GM21447 (cell line): ENCODE results near the gene PTPRN2.

ENCODE experiments used
- ATAC-seq: cut with Tn5 transposase; IDR thresholded peaks from one replicate; pipeline ENCODE4 v1.9.1; 2021; ENCODE audit not compliant: unreplicated experiment

Gene PTPRN2

GRCh38 chr7:157661611-157661975, 926.0 kb downstream of the PTPRN2 start:
- ATAC-seq, result no peak

DNA sequence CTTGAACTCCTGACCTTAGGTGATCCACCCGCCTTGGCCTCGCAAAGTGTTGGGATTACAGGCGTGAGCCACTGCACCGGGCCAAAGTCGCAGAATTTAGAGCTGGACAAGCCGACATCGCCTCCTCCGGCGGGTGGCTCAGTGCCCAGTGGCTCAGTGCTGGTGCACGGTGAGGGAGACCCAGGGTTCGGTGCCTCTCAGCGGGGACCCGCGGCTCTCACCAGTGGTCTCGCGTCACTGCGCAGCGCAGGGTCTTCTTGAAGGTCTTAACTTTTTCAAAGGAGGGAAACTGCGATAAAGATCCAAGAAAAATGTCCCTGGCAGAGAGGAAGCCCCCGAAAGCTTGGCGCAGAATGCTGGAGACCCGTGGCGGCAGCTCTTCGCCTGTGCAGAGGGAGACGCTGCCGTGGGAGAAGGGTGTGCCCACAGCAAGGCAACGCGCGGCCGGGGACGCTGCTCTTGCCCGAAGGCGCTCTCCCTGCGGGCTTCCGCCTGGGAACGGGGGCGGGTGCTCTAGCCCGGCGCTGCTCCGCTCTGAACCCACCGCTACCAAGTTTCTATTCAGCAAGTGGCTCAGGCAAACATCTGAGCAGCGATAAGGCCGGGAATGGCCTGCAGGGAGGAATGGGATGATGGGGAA, 926.5 kb downstream of the PTPRN2 start:
- ATAC-seq, result no peak

GRCh38 chr7:157658851-157659412, 928.7 kb downstream of the PTPRN2 start:
- ATAC-seq, result no peak

DNA sequence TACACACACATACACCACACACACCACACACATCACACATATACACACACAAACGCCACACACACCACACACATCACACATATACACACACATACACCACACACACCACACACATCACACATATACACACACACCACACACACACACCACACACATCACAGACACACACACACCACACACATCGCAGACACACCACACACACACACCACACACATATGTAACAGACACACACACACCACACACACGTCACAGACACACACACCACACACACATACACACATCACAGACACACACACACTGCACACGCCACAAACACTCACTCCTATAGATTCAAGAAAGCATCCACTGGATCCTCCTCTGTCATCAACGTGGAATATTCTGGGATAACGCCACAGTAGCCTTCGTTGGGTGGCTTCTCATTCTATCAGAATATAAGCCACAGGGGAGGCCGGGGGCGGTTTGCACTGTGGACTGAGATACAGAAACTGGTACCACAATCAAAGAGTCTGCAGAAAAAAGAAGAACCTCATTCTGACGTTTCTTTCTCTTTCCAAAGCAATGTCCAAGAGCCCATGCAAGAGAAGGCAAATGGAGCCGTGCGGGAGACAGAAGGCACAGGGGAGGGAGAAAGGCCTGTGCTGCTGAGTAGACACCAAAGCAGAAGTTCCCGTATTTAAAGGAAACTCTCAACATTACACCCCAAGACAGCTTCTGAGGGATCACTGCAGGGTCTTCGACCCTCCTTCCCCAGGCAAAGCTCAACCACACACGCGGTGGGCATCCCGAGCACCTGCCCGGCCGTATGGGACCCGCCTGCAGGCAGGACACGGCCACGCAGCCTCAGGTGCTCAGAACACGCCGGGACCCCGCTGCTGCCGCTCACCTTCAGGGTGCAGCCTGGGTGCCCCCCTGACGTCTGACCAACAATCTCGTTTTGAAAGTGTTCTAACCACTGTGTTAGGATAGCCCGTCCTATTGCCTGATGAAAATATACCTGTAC, 929.6 kb downstream of the PTPRN2 start:
- no peak for ATAC-seq

DNA sequence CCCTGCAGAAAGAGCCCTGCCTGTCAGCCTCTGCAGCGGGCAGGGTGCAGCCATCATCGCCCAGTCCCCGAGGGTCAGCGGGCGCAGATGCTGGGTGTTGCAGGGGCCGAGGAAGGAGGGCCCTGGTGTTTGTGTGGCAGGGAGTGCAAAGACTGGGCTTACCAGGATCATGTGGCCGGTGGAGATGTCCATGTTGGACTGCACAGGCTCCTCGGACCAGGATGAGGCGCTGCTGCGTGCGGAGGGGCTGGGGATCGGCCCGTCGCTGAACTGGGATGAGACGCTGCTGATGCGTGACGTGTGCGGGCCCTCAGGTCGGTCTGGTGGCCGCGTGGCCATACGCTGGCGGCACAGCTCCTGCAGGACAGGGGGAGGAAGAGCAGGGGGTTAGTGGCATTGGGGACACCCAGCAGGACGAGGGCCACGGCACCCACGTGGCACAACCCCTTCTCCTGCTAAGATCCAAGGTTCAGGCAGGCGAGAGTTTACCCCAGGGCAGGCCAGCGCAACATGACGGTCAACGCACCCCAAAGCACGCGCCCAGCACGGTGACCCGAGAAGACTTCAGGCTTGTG, 931.3 kb downstream of the PTPRN2 start:
- ATAC-seq, result no peak

DNA sequence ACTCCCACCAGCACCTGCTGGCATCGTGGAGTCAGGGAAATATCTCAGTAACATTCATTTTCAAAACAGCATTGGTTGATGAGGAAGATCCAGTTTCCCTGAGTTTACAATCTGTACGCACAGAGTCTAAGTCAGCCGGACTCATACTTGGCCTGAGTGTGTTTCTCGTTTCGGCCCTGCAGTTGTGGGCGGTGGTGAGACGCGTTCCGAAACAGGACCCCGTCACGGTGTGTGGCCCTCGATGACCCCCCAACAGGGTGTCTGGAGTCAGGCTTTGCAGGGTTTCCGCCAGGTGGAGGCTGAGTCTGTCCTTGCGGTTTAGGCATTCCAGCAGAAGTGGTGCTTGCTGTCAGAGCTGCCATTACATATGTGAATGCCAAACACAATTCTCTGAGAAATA, 933.3 kb downstream of the PTPRN2 start:
- ATAC-seq, result no peak

DNA sequence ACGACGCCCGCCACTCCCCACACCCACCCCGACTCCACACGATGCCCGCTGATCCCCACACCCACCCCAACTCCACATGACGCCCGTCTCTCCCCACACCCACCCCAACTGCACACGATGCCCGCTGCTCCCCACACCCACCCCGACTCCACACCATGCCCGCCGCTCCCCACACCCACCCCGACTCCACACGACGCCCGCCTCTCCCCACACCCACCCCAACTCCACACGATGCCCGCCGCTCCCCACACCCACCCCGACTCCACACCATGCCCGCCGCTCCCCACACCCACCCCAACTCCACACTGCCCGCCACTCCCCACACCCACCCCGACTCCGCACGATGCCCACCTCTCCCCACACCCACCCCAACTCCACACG, 933.8 kb downstream of the PTPRN2 start:
- ATAC-seq, result no peak

DNA sequence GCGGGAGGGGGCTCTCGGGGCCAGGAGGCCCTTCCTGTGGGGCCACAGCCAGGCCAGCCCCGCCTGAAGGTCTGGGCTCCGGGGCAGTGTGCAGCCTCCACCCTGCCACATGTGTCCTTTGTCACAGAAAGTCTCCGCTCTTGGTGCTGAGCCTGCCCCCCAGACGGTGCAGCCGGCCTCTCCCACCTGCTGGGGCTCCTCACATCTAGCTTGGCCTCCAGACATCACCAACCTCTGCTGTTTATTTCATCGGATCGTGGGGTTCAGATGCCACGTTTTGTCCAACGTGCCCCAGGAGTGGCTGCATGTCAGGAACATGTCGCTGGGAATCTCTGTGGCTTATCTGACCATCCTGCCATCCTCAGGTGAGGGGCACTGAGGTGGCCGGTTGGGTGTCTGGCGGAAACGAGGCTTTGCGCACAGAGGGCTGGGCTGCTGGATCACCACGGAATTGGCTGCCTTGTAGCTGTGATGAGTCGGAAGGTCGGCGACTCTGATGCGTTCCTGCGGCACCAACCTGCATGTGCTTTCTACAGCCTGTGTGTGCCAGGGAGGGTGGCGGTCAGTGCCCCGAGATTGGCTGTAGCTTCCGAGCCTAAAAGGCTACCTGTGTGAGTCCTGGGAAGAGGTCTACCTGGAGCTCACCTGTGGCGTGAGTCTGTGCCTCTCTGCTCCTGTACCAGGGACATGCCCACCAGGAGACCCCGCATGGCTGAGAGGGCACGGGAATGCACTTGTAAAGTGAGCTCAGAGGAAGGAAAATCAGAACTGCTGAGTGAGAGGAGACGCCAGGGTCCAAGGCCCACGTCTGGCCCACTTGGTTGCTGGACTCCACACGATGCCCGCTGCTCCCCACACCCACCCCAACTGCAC, 934.4 kb downstream of the PTPRN2 start:
- no peak for ATAC-seq

DNA sequence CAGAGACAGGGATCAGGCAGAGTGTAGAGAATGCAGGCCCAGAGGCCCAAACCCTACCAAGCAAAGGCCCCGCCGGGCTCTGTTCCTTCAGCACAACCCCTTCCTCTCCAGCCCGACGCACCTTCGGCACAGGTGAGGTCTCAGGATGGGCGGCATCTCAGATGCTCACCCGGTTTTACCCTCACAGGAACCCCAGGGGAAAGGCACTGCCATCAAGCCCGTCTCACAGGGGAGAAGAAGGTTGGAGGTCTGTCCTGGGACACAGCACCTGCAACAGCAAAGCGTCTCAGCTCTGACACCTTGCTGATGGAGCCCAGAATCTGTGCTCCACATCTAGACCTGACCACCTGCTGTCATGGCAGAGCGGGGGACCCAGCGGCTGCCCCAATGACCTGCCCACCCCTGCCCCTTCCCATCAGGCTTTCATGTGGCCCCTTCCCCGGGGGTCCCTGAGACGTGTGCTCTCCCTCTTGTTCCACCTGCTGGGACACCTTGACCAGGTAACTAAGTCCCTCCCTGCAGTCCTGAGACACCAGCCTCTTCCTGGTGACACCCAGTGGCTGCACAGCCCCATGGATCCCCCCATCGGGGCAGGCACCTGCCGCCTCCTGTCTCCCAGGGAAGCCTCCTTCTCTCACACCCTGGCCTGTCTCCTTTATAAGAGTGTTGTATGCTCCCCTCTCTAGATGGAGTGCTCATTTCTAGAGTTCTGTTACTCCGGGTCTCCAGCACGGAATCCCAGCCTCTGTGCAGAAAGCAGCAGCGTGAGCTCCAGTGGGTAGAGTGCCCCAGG, 935.3 kb downstream of the PTPRN2 start:
- ATAC-seq, result no peak

DNA sequence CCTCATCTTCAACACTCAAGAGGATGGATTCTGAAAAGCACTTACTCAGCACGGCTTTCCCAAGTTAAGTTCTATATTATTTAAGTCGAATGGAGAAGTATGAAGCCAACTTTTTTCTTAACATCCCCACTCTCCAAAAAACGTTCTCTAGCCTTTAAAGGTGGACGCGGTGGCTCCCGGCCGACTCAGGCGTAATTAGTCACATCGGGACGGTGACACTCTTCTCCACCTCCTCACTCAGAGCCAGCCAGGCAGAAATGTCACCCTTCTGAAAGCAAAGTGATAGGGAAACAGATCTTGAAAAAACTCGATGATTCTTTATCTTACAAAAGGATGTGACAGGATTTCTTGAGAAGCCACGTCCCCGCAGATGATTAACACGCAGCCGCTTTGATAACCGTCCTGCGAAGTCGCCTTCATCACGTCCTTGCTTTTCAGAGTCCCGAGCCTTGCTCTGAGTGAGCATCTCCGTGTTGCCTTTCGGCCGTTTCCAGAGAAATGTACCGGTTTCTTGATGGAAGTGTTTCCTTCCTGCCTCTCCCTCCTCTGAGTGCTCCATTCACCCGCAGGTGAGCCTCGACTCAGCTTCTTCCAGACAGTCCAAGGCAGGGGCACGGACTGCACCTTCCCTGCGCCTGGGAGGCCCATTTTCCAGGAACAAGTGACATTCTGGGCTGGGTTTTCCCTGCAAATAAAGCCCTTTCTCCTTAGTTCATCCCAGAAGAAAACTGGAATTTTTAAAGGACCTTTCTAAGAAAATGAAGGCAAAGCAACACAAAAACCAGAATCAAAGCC, 936.1 kb downstream of the PTPRN2 start:
- ATAC-seq, result no peak

DNA sequence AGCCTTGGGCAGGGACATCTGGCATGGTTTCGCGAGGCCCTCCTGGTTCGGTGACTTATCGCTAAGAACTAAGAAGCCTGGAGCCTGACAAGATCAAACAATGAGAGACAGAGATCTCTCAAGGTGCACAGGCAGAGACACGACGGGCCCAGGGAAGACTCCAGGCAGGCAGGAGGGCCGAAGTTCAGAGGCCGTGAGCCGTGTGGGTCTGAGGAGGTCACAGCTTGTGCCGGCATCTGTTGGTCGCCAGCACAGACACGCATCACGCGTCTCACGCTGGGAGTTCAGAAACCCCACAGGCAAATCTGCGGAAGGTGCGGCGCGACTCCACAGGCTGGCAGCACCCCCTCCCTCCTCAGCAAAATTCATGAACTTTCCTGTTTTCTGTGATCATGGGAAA, 936.8 kb downstream of the PTPRN2 start:
- no peak for ATAC-seq

DNA sequence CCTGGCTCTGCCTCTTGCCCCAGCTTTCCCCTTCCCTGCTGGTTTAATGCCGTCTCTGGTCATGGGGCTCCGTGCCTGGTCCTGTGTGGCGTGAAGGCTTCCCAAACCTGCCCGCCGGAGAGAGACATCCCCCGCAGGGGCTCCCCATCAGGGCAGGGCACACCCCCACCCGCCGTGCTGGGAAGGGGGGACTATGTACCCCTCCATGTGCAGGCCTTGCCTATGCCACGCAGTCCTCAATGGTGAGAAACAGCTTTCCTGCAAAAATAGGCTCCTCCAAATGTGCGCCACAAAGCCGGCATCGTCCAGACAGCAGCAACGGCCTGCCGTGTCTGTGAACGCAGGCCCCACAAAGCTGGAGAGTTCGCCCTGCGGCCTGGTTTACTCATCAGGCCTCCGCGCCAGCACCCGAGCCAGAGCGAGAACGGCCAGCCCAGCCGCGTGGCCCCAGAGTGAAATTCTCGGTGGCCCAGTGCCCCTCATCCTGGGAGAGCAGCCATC, 937.4 kb downstream of the PTPRN2 start:
- no peak for ATAC-seq

DNA sequence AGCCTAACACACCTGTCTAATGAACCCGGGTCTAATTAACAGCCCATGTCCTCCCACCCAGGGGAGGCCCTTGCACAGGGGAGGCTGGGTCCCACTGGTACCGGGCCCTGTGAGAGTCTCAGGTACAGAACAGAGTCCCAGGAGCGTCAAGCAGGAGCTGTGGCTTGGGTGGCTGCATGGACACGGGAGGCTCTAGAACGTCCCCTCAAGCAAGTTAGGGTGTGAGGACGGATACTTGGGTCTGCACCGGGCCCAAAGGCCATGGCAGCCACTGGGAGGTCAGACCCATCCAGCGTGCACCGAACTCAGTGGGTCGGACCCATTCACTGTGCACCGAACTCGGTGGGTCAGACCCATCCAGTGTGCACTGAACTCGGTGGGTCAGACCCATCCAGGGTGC, 941.1 kb downstream of the PTPRN2 start:
- ATAC-seq, result no peak

DNA sequence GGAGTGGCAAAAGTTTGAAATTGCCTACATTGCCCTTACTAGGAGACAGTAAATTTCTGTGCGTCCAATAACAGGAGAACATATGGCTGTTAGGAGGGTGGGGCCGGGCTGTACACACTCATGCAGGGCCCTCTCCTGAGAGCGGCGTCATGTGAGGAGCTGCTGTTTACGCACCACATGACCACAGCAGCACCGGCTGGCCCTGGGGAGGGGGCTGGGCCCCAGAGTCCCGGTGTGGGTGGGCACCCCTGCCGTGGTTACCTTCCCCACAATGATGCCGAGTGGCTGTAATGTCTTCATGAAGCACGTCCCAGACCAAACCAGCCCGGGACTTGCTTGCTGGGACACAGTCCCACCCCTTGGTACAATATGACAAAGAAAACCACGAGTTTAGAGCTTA, 942.1 kb downstream of the PTPRN2 start:
- ATAC-seq, result no peak

GRCh38 chr7:157644946-157645345, 942.7 kb downstream of the PTPRN2 start:
- no peak for ATAC-seq

DNA sequence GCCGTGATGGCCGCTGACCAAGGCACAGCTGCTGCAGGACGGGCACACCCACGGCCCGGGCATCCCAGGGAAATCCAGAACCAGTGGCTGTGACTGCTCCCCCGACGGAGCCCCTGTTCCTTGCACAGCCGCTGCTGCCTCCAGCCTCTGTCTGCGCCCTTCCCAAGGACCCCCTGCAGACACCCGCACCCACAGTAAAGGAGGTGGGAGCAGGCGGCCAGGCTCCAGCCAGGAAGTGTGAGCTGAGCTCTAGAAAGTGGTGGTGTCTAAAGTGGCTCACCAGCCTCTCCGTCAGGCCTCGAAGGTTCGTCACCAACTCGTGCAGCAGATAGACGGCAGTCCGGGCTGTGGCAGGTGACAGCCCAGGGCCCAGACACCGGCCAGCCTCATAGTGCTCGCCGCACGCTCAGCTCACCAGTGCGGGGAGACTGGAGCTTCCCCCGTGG, 944.1 kb downstream of the PTPRN2 start:
- no peak for ATAC-seq

GRCh38 chr7:157641866-157642265, 945.8 kb downstream of the PTPRN2 start:
- no peak for ATAC-seq

- ATAC-seq, result no peak
Measured at GRCh38 chr7:157640144-157640543, 947.5 kb downstream of the PTPRN2 start.

DNA sequence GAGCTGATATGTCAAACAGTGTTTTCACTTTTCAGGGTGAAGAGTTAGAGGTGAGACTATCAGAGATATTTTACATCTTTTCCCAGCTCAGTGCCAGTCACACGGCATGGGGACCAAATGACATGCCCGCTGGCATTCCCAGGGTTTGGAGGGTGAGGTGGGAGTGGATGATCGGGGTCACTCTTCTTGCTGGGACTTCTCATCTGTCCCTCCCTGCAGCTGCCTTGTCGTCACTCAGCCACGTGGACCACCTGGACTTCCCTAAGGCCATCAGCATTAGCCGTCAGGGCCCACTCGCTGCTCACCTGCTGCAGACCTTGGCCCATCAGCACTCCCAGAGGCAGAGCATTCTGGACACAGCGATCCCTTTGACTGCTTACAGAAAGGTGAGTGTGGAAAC, 949.1 kb downstream of the PTPRN2 start:
- no peak for ATAC-seq
